HEK293 (cell line): ENCODE results near the gene DNMT1.
A peak's percentile ranks its signal among the peaks of the same experiment; 100 is the strongest.

Experiments used
- CTCF ChIA-PET: fragments of 350-600 bp; formaldehyde crosslinking; extraction: SDS; loops from one replicate; lab custom pipeline; 2021; ENCODE audit warnings: antibody characterized with exemption; lab: Yijun Ruan, JAX
- POLR2A ChIA-PET: fragments of 300-600 bp; formaldehyde crosslinking; extraction: SDS; loops from one replicate; lab custom pipeline; 2020; ENCODE audit warnings: antibody characterized with exemption, inconsistent platforms; lab: Yijun Ruan, JAX
- H3K27ac ChIP-seq: fragments of 200-500 bp; sonication (Bioruptor generic); 2 replicates; pipeline ENCODE4 v1.5.1; 2014; ENCODE audit warnings: low read depth, low read length, control low read depth, inconsistent platforms; ENCODE audit errors: extremely low read depth
- H3K36me3 ChIP-seq, 2 experiments: fragments of 200-500 bp in 1 of 2; sonication (Bioruptor generic) in 1 of 2; 1 replicate in 1 of 2; 2 replicates in 1 of 2; pipeline ENCODE4 v1.5.1; 2014 to 2017; ENCODE audit warnings: inconsistent platforms in 2 of 2, low read length in 2 of 2; ENCODE audit not compliant: control insufficient read depth in 2 of 2, insufficient read depth in 1 of 2
- H3K4me1 ChIP-seq: fragments of 200-500 bp; sonication (Bioruptor generic); 2 replicates; pipeline ENCODE4 v1.5.1; 2014; ENCODE audit warnings: mild to moderate bottlenecking, low read length, inconsistent platforms; ENCODE audit not compliant: control insufficient read depth, insufficient read depth
- H3K4me3 ChIP-seq: 2 replicates; pipeline ENCODE4 v1.5.1; 2011; ENCODE audit warnings: low read depth, mild to moderate bottlenecking, control low read depth, low read length, moderate library complexity
- H3K9me3 ChIP-seq: fragments of 200-500 bp; sonication (Bioruptor generic); 2 replicates; pipeline ENCODE4 v1.5.1; 2014; ENCODE audit warnings: low read depth, low read length, inconsistent platforms; ENCODE audit not compliant: control insufficient read depth, insufficient read depth
- BCL11A ChIP-seq: fragments of 450-650 bp; formaldehyde crosslinking; IDR thresholded peaks from 2 replicates; pipeline ENCODE4 v1.5.1; 2016; ENCODE audit warnings: low read depth, missing biosample characterization, missing genetic modification characterization
- GLI4 ChIP-seq: fragments of 450-650 bp; formaldehyde crosslinking; IDR thresholded peaks from 2 replicates; pipeline ENCODE4 v1.5.1; 2016; ENCODE audit warnings: missing biosample characterization, missing genetic modification characterization
- HIC1 ChIP-seq: fragments of 450-650 bp; formaldehyde crosslinking; IDR thresholded peaks from 2 replicates; pipeline ENCODE4 v1.5.1; 2016; ENCODE audit warnings: missing biosample characterization, missing genetic modification characterization
- SCRT2 ChIP-seq: fragments of 450-650 bp; formaldehyde crosslinking; IDR thresholded peaks from 2 replicates; pipeline ENCODE4 v1.5.1; 2016; ENCODE audit warnings: missing biosample characterization, missing genetic modification characterization
- SP2 ChIP-seq: fragments of 450-650 bp; formaldehyde crosslinking; IDR thresholded peaks from 2 replicates; pipeline ENCODE4 v1.5.1; 2016; ENCODE audit warnings: missing biosample characterization, missing genetic modification characterization
- ZBTB48 ChIP-seq: fragments of 450-650 bp; formaldehyde crosslinking; IDR thresholded peaks from 2 replicates; pipeline ENCODE4 v1.5.1; 2016; ENCODE audit warnings: missing biosample characterization, missing genetic modification characterization
- ZNF157 ChIP-seq: fragments of 450-650 bp; formaldehyde crosslinking; IDR thresholded peaks from 2 replicates; pipeline ENCODE4 v1.5.1; 2016; ENCODE audit warnings: missing biosample characterization, missing genetic modification characterization
- ZNF223 ChIP-seq: fragments of 450-650 bp; formaldehyde crosslinking; IDR thresholded peaks from 2 replicates; pipeline ENCODE4 v1.5.1; 2016; ENCODE audit warnings: missing biosample characterization, missing genetic modification characterization
- ZNF48 ChIP-seq: fragments of 450-650 bp; formaldehyde crosslinking; IDR thresholded peaks from 2 replicates; pipeline ENCODE4 v1.5.1; 2016; ENCODE audit warnings: missing biosample characterization, missing genetic modification characterization
- ZNF629 ChIP-seq: fragments of 450-650 bp; formaldehyde crosslinking; IDR thresholded peaks from 2 replicates; pipeline ENCODE4 v1.5.1; 2017; ENCODE audit warnings: missing biosample characterization, missing genetic modification characterization
- ZSCAN16 ChIP-seq: fragments of 450-650 bp; formaldehyde crosslinking; IDR thresholded peaks from 2 replicates; pipeline ENCODE4 v1.5.1; 2016; ENCODE audit warnings: missing biosample characterization, missing genetic modification characterization
- ZSCAN4 ChIP-seq: fragments of 450-650 bp; formaldehyde crosslinking; IDR thresholded peaks from 2 replicates; pipeline ENCODE4 v1.5.1; 2017; ENCODE audit warnings: missing biosample characterization, missing genetic modification characterization

DNMT1 gene

DNA sequence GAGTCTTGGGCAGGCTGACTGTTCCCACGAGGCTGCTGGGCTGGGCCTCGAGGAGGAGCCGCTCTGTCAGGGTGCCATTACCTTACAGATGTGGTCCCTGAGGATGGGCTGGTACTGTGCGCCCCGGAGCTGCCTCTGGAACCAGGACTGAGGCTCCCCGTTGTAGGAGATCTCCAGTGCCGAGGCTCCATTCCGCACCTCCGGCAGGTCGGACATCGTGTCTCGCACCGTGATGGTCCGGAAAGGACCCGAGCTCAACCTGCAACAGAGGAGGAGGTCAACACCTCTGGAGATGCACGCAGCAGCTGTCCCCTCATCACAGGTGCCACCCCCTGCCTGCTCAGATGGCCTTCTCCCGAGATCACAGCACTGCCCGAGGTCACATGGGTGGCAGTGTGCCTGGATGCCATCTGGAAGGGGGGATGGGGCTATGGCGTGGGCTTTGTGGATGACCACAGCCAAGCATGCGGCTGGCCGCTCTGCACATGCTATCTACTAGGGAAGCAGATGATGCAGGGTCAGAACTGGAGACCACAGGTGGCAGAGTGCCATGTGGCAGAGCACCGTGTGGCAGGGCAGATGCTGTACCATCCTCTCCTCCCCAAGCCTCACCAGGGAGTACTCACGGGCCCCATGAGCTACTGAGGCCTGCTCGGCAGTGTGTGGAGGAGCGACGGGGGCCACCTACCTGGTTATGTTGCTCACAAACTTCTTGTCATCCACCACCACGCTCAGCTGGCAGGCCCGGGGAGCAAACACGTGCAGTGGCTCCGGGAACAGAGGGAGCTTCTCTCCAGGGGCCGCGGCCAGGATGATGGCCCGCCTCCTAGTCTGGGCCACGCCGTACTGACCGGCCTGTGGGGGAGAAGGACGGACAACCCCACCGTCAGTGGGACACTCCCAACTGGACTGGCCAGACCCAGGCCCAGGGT, 56.7 kb downstream of the DNMT1 start:
- TF ChIP-seq ZNF223 (tag by site-specific recombination) (no peak), HIC1 (tag by site-specific recombination) (peak; percentile 37; the same call in 1 of the 2 replicates)
- TF ChIP-seq, all 188 proteins: peak for 1
- Histone ChIP-seq H3K36me3 (peaks cover 31 to 99% of the 10 kb centered on the region in 2 experiments), H3K4me3 (no peak overlapping the region), H3K27ac (no peak overlapping the region), H3K9me3 (no peaks in the 10 kb centered on the region), H3K4me1 (no peaks in the 10 kb centered on the region)
- POLR2A ChIA-PET, result interaction anchor here (0.6 kb wide), 1 partner anchor 138 kb away, joined by 3 read pairs; no protein-coding TSS in a partner anchor
- CTCF ChIA-PET, result interaction anchor here (0.6 kb wide), 1 partner anchor 40 kb away, joined by 3 read pairs; no protein-coding TSS in a partner anchor

GRCh38 chr19:10136936-10137335, 57.8 kb downstream of the DNMT1 start:
- Histone ChIP-seq H3K36me3 (peaks cover 36 to 99% of the 10 kb centered on the region in 2 experiments; a peak in 2 of 3 replicates), H3K9me3 (no peaks in the 10 kb centered on the region), H3K27ac (no peak overlapping the region), H3K4me3 (no peak overlapping the region), H3K4me1 (no peaks in the 10 kb centered on the region)
- ChIA-PET CTCF (interaction anchor here (0.6 kb wide), 1 partner anchor 39 kb away, joined by 3 read pairs; no protein-coding TSS in a partner anchor), POLR2A (no interaction called here)
- TF ChIP-seq SCRT2 (tag by site-specific recombination) (no peak), BCL11A (tag by site-specific recombination) (no peak), GLI4 (no peak), ZSCAN4 (tag by site-specific recombination) (no peak), ZNF157 (tag by site-specific recombination) (no peak), ZSCAN16 (tag by site-specific recombination) (no peak), SP2 (tag by site-specific recombination) (no peak), ZBTB48 (tag by site-specific recombination) (no peak), ZNF48 (tag by site-specific recombination) (no peak)

DNA sequence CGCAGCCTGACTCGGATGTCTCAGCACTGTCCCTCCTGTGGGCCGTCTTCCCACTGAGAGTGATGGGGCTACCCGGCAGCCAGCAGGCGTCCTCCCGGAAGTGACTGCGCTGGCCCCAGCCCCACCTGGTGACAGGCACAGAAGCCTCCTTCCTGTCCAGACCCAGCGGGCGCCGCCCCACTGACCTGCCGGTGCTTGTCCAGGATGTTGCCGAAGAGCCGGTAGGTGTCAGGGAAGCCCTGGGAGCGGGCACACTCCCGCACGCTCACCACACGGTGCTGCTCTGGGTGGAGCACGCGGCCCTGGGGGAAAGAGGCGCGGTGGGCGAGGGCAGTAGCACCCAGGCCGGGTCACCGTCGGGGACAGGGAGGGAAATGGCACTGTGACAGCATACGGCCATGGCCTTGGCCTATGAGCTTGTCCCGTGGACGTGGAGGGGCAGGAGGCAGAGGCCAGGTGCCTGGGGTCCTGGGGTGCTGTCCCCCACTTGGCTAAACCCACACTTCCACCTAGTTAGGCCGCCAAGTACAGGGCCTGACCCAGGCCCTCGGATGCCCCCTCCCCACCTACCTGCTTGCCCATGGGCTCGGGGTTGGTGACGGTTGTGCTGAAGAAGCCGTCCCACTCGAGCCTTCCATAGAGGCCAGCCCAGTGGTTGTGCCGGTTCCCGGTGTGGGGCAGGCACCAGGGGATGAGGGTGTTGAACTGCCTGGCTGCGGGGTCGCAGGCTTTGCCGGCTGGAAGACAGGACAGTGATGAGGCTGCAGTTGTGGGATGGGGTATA, 59.0 kb downstream of the DNMT1 start:
- no peaks in the 10 kb centered on the region for H3K4me1 ChIP-seq
- H3K27ac ChIP-seq, result no peak overlapping the region
- H3K4me3 ChIP-seq, result no peak overlapping the region
- H3K9me3 ChIP-seq, result no peaks in the 10 kb centered on the region
- H3K36me3 ChIP-seq, result peaks cover 43 to 97% of the 10 kb centered on the region in 2 experiments; a peak in 2 of 3 replicates
- TF ChIP-seq ZNF629 (no peak), SP2 (tag by site-specific recombination) (no peak)
- ChIA-PET CTCF (interaction anchor here (0.6 to 1.4 kb wide), 3 partner anchors 16 to 118 kb away, joined by 3 read pairs; no protein-coding TSS in a partner anchor), POLR2A (no interaction called here)
